HG02970 (cell line): ENCODE data around the gene IPO9.
A peak's percentile ranks its signal among the peaks of the same experiment; 100 is the strongest.

Source experiments
- ATAC-seq: cut with Tn5 transposase; IDR thresholded peaks from one replicate; pipeline ENCODE4 v1.9.1; 2021; ENCODE audit warnings: mild to moderate bottlenecking, moderate library complexity, moderate number of reproducible peaks; ENCODE audit not compliant: unreplicated experiment, low FRiP score

IPO9 gene

DNA sequence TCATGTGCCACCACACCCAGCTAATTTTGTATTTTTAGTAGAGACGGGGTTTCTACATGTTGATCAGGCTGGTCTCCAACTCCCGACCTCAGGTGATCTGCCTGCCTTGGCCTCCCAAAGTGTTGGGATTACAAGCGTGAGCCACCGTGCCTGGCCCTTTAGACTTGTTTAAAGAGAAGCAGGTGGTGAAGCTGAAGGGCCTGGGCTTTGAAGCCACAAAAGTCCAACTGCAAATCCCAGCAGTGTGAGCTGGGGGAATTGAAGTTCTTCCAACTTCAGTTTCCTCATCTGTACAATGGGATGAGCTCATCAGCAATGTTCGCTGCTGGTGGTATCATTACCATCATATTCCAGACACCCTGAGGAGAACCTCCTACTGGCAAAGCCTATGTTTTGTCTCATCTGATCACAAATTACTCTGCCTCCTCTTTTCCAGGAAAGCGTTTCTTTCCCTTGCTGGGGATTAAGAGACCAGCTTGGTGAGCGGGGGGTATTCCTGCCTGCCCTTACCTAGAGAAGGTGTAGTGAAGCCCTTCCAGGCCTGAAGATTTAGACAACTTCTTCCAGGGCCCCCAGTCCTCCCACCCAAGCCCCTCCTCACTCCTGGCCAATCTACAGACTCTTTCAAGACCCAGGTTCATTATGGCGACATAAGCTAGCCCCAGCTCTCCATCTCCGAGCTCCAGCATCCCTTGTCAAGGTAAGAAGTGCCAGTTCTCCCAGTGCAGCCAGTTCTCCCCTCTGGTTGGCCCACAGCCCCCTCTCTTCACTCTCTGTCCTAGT lies 57.3 kb downstream of the IPO9 start:
- no peak for ATAC-seq

DNA sequence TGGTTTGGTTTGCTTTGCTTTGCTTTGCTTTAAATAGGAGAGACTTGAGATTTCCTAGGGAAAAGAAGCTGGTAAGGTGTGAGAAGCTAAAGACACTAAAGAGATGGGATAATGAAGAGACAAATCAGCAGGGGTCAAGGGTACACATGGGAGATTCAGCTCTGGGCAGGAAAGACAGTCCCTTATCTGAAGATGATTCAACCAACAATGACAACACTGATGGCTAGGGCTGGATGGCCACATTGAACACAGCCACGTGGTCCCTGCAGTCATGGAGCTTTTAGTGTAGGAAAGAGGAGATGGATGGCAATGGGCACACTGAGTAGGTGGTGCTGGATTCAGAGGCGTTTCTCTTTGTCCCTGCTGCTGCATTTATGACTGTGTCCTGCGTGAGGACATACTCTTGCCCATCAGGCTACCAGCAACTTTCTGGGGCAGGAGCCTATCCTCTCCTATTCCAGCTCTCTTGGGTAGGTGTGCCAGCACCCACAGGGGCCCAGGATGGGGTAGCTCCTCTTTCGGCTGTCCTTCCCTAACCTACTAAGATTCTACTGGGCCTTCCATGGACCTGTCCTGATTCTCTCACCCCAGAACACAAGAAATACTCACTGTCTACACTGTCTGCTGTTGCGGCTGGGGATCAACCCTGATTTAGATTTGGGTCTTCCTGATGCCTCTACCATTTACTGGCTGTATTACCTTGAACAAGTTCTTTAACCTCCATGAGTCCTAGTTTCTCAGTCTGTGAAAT lies 58.3 kb downstream of the IPO9 start:
- no peak for ATAC-seq

DNA sequence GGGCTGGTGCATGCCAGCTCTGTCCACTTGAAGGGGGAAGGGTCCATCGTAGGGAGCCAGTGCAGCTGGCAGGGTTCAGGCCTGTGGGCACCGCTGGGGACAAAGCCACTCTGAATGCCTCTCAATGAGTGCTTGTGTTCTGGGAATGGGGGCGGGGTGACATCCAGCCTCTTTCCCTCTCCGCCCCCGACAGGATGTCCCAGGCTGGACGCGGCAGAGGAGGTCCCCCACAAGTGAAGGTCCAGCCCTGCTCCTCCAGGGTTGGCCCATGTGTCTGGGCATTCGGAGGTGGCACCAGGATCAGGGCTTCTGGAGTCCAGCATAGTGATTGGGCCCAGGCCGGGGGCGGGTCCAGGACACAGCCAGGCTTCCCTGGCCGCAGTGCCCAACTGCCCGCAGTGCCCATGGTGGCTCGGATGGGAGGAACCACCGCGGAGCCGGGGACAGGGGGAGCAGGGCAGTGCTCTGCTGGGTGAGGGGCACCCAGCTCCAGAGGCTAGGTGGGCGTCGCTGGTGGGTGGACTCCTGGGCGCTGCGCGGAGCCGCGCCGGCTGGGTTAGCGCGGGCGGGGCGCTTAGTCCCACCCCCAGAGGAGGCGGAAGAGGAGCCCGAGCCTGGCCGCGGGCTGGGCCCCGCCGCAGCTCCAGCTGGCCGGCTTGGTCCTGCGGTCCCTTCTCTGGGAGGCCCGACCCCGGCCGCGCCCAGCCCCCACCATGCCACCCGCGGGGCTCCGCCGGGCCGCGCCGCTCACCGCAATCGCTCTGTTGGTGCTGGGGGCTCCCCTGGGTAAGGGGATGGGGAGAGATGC lies 59.5 kb downstream of the IPO9 start, which contains the start of gene SHISA4:
Gene SHISA4, plus strand, starts transcription at position 617 of the 808 bp plus-strand sequence. Its CDS starts 97 bp downstream, at position 714.
- no peak for ATAC-seq

DNA sequence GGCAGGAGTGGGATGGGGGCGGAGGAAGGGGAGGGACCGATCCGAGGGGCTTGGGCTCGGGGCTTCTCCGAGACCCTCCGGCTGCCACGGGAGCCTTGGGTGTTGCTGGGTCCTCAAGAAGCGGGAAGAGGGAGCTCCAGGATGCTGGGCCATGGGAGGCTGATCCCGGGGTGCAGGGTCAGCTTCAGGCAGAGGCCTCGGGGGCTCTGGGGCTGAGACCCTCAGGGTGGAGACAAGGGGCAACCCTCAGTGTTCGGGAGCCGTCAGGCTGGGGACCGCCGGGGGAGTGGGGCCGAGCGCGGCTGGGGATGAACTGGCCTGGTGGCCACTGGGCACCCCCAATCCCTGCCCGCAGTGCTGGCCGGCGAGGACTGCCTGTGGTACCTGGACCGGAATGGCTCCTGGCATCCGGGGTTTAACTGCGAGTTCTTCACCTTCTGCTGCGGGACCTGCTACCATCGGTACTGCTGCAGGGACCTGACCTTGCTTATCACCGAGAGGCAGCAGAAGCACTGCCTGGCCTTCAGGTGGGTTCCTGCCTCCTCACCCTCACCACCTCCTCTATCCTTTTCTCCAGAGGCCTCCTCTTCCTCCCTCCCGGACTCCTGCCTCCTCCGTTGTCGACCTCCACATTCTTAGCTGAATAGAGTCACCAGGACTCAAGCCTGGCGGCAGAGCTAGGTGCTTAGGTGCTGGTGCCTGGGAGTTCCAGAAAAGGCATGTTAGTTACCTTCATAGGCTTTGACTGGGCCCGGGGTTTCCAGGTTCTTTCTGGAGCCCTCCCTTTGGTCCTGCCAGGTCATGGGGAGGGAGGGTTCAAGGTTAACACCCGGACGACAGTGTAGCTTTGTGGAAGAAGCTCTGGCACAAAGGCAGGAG lies 60.4 kb downstream of the IPO9 start:
- ATAC-seq: no peak

DNA sequence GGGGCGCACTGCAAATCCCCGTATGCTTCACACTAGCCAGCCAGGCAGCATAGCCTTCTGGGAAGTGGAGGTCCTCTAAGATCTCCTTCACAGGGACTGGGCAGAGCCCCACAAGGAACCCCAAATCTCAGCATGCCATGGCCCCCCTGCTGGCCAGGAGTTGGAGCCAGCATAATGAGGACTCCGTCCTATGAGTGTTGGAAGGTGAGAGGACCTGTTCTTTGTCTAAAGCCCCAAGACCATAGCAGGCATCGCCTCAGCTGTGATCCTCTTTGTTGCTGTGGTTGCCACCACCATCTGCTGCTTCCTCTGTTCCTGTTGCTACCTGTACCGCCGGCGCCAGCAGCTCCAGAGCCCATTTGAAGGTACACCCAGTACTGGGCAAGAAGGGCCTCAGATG lies 61.3 kb downstream of the IPO9 start:
- no peak for ATAC-seq

DNA sequence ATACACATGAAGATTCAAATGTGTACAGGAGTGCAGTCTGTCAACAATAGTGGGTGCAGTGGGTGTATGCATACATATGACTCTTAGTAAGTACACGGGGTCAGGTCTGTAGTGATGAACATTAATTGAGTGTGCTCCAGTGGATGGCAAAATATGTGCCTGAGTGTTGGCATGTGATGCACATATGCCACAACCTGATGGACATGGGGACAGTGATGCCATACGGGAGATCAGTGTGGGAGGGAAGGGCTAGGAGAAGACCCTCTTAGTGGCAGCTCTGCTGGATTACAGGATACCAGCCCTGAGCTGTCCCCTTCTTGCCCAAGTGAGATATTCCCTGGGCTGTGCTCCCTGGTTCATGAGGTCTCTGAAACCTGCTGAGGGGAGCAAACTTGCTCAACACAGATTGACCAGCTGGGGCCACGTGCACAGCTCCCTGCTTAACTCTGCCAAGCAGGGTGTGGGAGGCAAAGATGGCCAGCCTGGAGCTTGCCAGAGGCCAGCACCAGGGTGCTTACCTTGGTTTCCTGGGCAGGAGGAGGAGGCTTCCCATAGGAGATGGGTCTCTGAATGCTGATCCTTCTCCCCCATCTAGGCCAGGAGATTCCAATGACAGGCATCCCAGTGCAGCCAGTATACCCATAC lies 62.0 kb downstream of the IPO9 start:
- no peak for ATAC-seq

DNA sequence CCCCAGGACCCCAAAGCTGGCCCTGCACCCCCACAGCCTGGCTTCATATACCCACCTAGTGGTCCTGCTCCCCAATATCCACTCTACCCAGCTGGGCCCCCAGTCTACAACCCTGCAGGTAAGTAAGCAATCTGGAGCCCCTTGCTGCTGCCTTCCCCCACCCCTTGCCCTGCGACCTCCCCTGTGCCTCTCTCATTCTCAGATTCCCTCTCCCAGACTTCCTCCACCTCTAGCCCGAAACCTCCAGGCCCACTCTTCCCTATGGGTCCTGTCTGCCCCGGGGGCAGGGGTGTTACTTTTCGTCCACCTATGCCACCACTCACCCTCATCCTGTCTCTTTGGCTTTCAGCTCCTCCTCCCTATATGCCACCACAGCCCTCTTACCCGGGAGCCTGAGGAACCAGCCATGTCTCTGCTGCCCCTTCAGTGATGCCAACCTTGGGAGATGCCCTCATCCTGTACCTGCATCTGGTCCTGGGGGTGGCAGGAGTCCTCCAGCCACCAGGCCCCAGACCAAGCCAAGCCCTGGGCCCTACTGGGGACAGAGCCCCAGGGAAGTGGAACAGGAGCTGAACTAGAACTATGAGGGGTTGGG lies 62.6 kb downstream of the IPO9 start:
- no peak for ATAC-seq

DNA sequence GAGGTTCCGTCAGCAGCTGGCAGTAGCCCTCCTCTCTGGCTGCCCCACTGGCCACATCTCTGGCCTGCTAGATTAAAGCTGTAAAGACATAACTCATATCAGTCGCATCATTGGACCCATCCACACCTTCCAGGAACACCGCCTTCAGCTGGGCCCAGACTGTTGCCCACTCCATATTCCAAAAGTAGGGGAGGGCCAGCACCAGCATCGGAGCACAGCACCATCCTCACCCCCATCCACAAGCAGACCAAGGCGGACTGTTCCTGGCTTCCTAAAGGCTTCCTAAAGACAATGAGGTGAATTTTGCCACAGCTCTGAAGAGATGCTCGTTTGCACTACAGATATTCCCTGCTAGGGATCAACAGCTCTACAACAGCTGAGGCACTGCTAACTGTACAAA lies 63.3 kb downstream of the IPO9 start:
- ATAC-seq: no peak

DNA sequence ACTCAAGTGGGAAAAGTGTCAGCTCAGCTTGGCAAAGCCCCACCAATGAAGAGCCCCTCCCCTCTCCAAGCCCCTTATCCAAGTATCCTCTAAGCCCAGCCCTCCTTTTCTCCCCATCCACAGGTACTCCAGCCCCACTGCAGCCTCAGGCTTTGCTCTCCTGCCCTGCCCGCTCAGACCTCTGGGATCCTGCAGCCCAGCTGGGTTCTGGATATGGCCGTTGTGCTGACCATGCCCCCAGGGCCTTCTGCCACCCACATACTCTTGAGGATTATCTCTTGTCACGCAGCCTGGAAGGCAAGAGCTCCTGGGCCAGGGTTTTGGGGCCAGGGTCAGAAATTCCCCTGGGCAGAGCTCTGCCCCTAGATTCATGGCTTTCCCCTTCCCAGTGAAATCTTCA lies 64.5 kb downstream of the IPO9 start:
- no peak for ATAC-seq

DNA sequence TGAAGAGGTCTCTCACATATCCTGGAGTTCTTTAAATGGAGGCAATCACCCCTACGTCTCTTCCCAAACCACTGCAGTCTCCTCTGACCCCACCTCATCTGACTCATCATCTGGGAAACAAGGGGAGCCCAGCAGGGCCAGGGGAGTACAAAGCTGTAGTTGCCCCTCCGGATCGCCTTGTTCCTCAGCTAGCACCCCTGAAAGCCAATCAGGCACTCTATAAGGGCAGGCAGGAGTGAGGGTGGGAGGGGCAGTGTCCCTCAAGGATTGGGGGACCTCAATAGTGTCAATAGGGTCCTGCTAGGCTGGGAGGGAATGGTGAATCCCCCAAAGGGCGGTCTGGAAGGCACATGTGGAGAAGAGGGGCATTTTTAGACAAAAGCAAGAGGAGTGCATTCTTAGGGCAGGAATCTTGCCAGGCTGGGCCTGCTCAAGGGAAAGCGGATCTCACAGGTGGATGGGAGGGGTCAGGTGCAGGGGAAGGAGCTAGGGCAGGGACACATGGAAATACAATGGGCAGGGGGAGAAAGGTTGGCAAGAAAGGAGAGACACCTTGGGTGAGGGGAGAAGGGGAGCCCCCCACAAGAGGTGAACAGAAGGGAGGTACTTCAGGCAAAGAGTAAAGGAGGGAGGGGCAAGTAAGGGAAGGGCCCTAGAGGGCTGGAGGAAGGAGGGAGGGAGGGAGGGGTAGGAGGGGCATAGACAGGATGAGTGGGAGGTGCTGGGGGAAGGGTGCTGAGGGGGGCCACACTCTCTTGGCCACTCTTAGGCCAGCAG lies 65.6 kb downstream of the IPO9 start:
- no peak for ATAC-seq

DNA sequence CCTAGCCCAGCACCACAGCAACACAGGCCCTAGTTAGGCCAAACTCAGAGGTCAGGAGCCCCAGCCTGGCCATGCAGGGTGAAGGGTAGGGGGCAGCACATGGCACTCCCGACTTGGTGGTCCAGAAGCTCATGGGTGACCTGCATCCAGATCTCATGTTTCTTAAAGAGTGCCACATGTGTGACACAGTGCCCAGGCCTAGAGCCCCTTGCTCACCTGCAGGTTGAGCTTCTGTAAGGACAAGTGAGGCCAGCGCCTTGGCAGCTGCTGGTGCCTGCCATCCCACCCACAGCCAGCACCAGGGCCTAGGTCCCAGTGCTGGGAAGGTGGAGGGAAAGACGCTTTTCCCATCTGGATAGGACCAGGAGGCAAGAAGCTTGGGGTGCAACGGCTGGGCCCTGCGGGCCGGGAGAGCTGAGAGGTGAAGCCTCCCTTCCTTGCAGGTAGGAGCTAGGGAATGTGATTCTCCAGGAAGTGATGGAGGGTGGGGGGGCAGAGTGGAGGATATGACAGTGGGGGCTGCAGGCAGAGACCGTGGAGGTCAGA lies 66.2 kb downstream of the IPO9 start:
- ATAC-seq: no peak

DNA sequence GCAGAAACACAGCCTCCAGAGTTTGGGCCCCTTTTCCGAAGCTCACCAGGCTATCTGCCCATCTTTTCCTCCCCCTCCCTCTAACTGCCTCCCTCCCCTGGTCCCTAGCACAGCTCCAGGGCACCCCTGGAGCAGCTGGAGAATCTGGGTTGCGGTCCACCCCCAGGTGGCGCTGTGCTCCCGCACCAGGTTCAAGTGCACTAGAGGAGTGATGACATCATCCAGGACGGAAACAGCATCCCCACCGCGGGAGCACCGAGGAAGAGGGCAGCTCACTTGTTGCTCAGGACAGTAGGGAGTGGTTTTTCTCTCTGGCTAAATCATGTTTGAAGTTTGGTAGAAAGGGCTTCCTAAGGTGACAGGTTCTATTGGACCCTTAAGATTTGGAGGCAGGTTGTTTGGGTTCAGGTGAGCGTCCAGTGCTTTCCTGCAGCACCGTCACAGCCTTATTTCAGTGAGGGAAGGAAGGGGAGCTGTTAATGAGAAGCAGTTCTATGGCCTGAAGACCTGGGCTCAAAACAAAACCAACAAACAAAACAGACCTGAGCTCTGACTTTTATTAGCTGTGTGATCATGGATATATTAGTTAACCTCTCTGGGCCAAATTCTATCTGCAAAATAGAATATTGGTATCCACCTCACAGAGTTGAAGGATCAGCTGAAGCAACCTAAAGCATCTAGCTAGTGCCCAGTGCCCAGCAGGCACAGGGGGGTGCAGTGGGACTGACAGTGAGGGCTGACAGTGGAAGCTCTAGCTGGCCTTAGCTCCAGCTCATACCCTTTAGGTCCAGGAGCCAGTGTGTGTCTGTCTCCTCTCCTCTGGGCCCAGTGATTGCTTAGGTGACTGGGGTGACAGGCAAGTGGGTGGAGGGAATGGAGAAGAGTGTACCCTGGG lies 67.2 kb downstream of the IPO9 start:
- peak; percentile 64 for ATAC-seq

DNA sequence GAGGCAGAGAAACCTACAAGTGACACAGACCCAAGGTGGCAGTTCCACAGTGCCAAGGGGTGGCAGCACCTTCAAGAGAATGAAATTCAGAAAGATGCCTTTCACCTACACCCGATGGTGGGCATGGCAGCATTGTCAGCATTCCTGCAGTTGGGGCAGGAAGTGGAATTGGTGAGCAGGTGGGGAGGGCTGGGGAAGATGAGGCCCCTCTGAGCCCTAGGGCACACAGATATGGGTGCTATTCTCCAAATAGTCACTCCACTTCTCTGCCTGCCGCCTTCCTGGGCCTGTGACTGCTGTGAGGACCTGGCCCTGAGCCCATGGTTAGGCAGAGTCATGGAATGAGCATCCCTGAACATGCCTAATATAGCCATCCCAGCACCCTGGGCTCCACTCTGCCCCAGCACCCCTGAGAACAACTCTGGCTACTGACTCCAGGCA lies 68.0 kb downstream of the IPO9 start:
- ATAC-seq: no peak

DNA sequence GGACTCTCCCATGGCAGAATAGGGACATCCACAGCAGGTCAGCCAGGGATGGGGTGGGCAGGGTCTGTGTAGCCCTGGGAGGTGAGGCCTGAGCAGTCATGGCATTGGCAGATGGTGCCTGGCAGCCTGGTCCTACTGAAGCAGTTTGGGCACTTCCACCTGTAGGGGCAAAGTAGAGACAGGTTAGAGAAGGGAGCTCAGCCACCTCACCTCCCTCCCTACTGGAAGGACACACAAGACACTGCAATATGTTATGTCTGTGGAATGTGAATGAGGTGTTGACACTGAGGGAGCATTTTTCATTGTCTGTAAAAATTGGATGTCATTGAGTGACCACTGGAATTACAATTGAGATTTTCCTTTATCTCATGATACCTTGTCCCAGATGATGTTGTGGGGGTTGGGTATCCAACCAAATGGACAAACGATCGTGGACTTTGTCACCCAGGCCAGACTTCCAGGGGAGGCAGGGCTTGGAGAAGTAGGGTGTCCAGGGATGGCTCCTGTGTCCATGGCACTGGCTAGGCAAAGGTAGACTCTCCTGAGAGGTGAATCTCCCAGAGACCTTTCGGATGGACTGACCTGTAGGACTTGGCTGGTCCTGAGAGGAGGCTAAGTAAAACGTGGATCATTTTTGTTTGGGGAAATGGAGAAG lies 69.4 kb downstream of the IPO9 start:
- no peak for ATAC-seq

DNA sequence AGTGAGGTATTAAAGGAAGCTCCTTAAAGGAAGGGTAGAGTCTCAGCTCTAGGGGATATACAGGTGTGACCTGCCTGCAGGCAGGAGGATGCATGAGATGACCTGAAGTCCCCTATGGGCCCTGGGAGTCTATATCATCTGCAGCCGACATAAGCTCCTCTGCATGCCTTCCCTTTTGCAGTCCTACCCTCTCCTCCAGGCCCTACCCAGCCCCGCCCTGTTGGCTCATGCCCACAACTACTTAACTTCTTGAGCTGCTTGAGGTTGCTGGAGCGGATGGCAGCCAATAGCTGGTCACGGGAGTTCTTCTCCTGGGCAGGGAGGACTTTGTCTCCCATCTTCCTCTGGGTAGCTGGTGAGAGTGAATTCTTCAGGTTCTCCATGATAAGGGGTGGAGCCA lies 70.0 kb downstream of the IPO9 start:
- no peak for ATAC-seq

DNA sequence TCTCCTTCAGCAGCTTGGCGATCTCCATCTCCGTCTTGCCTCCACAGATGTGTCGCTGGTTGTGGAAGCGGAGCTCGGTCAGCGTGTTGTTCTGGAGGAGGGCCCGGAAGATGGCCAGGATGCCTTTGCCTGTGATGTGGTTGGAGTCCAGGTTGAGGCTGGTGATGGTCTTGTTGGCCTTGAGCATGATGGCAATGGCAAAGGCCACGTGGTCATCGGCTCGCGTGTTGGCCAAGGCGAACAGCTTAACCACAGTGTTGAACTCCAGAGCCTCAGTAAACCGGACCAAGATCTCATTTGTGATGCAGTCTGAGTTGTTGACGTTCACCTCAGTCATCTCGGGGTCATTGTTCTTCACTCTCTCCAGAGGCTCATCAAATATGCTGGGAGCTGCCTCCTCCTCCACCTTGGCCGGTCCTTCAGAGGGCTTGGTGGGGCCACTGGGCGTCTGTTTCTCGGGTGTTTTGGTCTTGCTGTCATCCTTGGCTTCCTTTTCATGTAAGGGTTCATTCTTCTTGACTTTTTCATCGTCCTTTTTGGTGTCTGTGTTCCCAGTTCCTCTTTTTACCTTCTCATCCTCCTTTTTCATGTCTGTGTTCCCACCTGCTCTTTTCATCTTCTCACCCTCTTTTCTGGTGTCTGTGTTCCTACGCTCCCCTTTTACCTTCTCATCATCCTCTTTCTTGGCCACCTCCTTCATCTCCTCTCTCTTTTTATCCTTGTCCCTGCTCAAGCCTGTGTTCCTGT lies 70.9 kb downstream of the IPO9 start:
- no peak for ATAC-seq
